Left hindlimb (tissue), 1 donor: ENCODE results near the gene KCTD15.

Source experiments
- DNase-seq: peaks from one replicate; pipeline ENCODE4 v3.0.0-alpha.2; 2018

Gene KCTD15

GRCh38 chr19:33798681-33799111 lies 2.0 kb downstream of the KCTD15 start:
- no peak for DNase-seq

DNA sequence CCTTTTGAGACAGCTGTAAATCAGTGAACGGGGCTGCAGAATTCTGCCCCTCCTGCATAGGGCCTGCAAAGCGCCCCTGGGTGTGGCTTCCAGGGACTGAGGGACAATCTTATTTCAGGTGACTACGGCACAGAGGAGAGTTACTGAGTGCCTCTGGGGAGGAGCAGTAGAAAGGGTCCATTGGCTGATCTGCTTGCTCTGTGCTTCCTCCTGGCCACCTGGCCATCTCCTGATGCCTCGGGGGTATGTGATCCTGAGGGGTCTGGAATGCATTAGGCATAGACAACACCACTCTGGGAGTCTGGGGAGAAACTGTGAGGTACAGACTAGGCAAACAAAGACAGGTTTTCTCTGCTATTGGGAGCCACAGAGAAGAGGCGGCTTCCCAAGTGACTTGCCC lies 2.8 kb downstream of the KCTD15 start:
- no peak for DNase-seq

GRCh38 chr19:33800012-33800680 lies 3.5 kb downstream of the KCTD15 start:
- no peak for DNase-seq

GRCh38 chr19:33801411-33801810 lies 4.7 kb downstream of the KCTD15 start:
- DNase-seq: no peak

- DNase-seq: no peak
These were observed 5.3 kb downstream of the KCTD15 start for GRCh38 chr19:33802001-33802400.

GRCh38 chr19:33802801-33803200 lies 6.1 kb downstream of the KCTD15 start:
- DNase-seq: no peak

- no peak for DNase-seq
These were observed 6.7 kb downstream of the KCTD15 start for GRCh38 chr19:33803383-33803782.

DNA sequence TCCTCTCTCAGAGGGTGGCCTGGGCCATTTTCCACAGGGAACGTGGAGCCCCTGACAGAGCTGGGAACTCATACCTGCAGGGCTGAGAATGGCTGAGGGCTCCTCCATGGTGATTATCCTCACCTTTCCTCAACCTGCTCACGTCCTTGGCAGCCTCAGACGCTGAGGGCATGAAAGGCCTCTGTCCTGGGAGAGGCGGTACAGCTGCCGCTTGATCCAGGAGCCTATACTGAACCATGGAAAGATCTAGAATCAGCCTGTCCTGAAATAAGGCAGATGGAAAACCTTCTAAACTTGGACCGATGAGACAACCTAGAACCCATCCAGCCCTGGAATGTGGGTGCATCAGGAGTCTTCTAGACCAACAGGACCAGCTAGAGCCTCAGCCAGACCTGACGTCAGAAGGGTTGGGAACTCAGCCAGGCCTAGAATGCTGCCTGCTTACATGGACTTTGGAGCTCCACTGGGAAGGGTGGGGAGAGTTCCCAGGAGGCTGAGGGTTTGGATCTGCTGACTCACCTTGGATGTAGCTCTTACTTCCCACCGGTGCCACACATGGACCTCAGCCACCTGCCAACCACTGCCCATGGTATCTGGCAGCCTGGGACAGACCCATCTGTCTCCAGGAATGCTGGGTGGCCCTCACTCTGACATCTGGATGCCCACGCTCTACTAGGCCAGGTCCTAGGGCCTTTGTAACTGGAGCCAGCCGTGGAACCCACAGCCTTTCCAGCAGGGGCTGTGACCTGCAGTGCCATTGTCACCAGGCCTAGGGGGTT lies 7.5 kb downstream of the KCTD15 start:
- DNase-seq: no peak

GRCh38 chr19:33805313-33805712 lies 8.6 kb downstream of the KCTD15 start:
- no peak for DNase-seq

- no peak for DNase-seq
These were observed 9.3 kb downstream of the KCTD15 start for GRCh38 chr19:33805840-33806433.

DNA sequence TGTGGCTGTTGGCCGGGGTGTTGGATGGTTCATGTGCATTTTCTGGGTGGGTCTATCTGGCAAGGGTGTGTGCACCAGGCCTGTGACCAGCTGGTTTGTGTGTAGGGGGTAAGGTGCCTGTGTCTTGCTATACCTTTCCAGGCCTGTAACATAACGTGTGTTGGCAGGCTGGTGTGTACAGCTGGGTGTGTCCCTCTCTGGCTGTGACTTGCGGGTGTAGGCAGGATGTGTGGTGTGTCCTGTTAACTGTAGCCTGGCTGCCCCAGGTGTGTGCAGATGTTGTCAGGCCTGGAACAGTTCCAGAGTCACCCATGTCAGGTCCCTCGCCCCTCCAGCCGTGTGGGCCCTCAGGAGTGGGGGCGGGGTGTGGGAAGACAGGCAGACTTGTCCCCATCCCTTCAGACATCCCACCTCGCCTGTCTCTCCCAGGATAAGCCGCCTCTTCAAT lies 9.8 kb downstream of the KCTD15 start:
- DNase-seq: no peak

DNA sequence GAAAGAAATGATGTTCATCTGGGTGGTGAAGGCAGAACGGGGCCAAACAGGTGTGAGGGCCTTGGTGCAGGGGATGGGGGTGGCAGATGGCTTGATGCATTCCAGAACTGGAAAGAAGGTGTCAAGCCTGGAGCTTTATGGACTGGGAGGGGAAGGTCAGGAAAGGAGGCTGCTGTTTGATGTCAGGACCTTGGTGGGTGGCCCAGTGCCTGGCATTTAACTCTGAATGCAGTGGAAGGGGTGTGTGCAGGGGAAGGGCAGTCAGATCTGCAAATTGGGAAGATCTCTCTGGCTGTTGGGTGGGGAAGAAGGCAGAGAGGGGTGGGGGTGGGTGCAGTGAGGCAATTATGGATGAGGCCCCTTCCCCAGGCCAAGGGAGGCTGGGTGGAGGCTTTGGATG lies 11.7 kb downstream of the KCTD15 start:
- DNase-seq: no peak

- no peak for DNase-seq
These were observed 13.3 kb downstream of the KCTD15 start for GRCh38 chr19:33809960-33810359.

DNA sequence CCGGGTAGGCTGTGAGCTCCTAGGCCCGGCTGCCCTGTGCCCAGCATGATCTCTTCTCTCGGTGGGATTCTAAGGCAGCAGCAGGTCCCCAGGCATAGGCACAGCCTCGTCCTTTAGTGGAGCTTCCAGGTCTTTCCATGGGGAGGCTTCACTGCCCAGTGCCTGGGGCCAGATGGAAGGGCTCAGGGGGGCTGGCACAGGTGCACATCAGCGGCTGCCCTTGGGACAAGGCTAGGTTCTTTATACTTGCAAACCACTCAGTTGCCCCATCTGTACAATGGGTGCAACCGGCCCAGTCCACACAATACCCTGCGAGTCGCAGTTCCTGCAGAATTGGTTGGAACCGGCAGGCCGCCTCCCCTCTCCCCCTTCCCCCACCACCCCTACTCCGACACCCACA lies 14.2 kb downstream of the KCTD15 start:
- no peak for DNase-seq

- no peak for DNase-seq
These were observed 14.6 kb downstream of the KCTD15 start for GRCh38 chr19:33811246-33811645.

DNA sequence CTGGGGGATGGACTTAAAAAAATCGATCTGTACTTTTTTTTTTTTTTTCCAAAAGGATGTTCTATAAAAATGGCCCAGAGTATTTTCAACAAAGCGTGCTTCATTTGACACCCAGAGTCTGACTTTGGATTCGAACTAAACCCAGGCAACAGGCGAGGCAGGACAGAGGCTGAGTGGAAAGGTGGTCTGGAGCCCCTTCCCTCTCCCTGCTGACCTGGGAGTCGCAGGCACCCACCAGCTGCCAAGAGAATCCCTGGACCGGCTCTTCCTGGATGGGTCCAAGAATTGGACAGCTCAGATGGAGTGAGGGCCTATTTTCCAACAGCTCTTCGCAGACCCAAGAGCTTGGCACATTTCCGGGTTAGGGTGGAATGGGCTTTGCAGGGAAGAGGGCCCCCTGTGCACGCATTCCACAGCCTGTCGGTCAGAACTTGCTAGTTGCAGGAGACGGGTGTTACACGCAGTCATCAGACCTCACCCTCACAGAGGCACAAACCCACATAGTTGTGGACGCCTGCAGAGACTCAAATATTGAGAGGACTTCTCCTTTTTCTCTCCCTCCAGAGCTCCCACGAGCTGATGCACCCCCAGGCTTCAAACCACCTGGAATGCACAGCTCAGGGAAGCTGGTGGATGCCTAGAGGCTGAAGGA lies 15.2 kb downstream of the KCTD15 start:
- no peak for DNase-seq

DNA sequence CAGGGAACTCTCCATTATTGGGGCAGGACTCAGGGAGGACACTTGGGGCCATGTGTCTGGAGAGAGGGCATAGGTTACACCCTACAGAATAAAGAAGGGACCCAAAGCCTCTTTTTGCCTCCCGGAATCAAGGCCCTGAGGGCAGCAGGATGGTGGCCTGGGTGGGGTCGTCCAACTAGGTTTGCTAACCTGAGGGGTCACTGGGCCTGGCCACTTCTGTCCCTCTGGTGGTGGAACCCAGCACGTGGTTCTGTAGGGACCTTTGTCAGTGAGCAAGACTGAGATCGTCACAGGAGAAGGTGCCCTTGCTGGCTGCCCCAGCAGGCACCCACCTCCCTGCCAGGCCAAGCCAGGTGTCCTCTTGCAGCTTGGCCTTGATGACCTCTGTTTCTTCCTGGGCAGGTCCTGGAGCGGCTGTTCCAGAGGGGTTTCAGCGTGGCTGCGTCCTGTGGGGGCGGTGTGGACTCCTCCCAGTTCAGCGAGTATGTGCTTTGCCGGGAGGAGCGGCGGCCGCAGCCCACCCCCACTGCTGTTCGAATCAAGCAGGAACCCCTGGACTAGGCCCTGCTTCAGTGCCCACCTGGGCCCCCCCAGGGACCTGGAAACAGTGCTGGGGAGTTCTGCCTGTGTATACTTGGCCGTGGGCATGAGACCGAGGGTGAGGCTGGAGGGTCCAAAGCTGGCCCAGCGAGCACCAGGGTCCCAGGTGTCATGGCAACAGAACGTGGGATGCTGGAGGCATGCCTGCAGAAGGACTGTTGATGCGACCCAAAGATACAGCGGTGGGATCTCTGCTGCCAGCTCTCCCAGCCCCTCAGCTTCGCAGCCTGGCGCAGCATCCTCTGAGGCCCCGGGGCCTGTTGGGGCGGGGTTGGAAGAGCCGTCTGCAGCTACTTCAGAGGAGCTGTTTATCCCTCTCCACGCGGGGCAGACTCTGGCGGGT lies 16.0 kb downstream of the KCTD15 start:
- DNase-seq: no peak

DNA sequence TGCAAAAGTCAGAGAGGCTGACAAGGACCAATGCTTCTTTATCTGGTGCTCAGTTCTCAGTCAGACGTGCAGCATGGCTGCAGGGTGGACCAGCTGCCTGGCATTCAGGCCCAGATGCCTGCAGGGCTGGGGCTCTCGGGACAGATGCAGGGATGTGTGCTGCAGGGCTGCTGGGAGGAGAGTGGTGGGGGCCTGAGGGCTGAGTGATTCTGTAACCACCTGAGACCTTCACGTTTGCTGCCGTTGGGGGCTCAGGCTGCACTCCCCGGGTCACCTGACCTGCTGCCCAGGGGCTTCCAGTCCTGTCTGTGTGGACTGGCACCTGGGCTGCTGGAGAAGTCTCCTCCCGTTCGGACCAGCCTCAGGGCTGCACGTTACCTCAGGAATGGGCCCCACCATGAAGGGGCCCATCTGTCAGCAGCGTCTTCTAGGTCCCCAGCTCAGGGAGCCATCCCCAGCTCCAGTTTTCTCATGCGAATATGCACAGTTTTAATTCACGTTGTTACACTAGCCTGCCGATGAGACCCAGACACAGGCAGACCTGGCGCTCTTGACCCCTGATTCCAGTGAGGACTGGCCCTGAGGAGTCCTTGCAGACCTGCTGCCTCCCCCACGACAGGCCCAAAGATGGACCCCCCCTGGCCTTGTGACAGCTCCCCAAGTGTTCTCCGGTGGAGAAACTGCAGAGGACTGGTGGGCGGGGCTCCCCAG lies 16.9 kb downstream of the KCTD15 start:
- no peak for DNase-seq

- DNase-seq: no peak
These were observed 17.8 kb downstream of the KCTD15 start for GRCh38 chr19:33814181-33815165.
